A549 treated with AZD2906 at 1 μM for 4 hours (cell line): Measurements from ENCODE around the gene THSD7A. TPM values are rescaled to one million over a fixed set of nuclear protein-coding genes. Genes with fewer than 3 reads are reported as not detected.

Source experiments
- total RNA-seq: library from RNA; stranded (reverse); fragments of 200-300 nt; extraction: Qiagen RNA extraction; gene quantifications from 5 replicates; pipeline ENCODE4 v1.2.3, GENCODE V29; 2022

Gene THSD7A
- 1.4 to 2.4 TPM (median 1.9 TPM) in 5 replicates for total RNA-seq

GRCh38 chr7:11831736-11832495 is at the start of gene THSD7A:
TSS of gene THSD7A (minus strand) at chr7:11832198. CDS start at chr7:11831946, 252 bp downstream.

